RCC 7860 (cell line): ENCODE results near the gene CENPS.
"Not testable (repeated sequence)": the region's sequence is repeated elsewhere in the genome, so short reads cannot be mapped to it uniquely, and the experiment has no call there.

Experiments
- DNase-seq: peaks from one replicate; pipeline ENCODE4 v3.0.0-alpha.2; 2015; ENCODE audit warnings: low spot score
- FAIRE-seq: peaks from 2 replicates; lab custom pipeline; 2012; peaks lifted over from hg19 to GRCh38; lab: Jason Lieb, UNC

CENPS gene

DNA sequence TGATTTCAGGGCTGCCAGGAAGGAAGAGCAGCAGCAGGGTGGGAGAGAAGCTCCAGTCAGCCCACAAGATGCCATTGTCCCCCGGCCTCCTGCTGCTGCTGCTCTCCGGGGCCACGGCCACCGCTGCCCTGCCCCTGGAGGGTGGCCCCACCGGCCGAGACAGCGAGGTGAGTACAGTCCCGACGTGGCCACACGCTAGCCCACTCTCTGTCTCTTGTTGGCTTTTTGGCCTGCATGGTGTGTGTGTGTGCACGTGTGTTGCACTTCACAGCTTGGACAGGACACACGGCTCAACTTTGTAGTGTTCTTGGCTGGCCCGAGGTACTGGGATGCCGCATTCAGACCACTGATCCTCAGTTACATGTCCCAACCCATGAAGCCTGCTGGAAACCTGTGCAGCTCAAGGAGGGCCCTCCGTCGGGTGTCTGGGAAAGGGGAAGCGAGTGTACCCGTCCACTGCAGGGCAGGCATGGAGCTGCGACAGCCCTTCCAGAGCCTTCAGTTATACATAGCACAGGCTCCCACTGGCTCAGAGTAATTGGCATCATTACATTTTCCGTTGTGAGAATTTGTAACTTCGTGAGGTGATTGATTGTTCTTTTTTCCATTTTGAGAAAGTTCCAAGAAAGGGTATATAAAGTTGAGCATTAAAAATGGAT, 20.1 kb downstream of the CENPS start:
- DNase-seq (no peak), FAIRE-seq (no peak)

DNA sequence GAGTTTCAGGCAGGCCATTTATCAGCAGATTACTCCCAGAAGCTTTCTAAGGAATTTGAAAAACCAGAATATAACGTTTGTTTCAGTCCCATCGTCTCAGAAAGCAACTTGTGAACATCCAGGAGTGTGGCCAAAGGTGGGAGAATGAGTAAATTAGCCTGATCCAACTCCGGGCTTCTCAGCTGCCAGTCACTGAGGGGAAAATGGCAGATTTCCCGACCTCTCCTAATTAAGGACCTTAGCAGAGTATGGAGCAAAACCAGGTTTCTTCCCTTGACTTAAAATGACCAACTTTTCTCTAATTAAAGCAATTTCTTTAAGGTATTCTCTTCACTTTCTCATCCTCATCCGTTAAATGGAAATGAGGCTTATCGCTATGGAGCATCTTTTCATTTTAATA, 20.6 kb downstream of the CENPS start:
- DNase-seq (no peak), FAIRE-seq (no peak)

DNA sequence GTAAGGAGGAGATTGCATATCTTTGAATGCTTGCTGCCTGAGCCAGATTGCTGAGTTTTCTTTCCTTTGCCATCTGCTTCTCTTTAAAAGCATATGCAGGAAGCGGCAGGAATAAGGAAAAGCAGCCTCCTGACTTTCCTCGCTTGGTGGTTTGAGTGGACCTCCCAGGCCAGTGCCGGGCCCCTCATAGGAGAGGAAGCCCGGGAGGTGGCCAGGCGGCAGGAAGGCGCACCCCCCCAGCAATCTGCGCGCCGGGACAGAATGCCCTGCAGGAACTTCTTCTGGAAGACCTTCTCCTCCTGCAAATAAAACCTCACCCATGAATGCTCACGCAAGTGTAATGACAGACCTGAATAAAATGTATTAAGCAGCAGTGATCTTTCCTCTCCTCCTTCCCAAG, 21.1 kb downstream of the CENPS start:
- no peak for DNase-seq
- FAIRE-seq: no peak

DNA sequence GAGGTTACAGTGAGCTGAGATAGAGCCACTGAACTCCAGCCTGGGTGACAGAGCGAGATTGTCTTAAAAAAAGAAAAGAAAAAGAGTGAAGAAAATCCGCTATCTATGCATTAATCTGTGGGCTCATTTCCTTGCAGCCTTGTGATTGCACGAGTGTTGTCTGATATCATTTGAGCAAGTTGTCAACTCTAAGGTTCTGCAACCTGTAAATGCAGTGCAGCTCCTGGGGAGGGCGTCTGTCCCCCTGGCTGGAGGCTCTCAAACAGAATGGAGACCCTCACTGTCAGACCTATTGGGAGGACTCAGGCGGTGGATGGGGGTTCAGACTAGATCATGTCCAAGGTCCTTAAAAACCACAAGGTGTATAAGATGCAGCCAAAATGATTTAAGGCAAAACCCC, 25.8 kb downstream of the CENPS start:
- FAIRE-seq (no peak), DNase-seq (no peak)

DNA sequence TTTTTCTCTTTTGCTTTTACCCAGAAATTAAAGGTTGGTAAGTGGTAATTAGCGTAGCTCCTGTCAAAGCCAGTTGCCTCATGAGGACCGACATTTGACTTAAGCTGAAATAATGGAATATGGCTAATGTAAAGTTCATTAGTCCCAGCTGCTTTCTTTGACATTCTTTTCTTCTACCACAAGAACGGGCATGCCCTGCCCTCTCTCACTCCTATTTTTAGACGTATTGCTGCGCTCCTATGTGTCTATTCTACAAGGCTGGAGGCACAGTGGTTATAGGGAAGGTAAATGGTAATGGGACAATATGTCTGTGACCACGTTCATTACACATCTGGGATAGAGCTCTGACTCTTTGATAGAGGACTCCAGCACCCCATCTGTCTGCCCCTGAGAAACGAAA, 26.4 kb downstream of the CENPS start:
- FAIRE-seq (no peak), DNase-seq (no peak)

DNA sequence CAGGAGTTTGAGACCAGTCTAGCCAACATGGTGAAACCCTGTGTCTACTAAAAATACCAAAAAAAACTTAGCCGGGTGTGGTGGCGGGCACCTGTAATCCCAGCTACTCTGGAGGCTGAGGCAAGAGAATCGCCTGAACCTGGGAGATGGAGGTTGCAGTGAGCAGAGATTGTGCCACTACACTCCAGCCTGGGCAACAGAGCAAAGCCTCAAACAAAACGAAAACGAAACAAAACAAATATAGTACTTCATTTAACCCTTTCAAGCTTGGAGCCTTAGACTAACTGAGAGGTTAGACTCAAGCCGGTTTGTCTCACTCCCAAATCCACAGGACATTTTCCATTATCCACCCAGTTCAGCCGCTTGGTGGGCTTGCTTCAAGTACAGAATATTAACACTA, 27.2 kb downstream of the CENPS start:
- not testable (repeated sequence) for FAIRE-seq, DNase-seq

DNA sequence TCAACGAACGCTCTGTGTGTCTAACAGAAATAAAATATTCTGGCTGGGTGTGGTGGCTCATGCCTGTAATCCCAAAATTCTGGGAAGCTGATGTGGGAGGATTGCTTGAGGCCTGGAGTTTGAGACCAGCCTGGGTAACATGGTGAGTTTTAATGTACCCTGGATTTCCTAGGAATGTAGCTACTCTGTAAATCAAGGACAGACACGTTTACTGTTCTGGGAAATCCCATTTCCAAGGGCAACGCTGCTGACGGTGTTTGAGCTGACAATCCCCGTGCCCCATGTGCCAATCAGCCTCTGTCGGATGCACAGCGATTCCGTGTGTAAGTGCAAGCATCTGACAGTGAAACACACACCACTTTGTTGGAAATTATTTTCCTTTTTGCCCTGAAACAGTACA, 27.6 kb downstream of the CENPS start:
- DNase-seq (no peak), FAIRE-seq (no peak)

DNA sequence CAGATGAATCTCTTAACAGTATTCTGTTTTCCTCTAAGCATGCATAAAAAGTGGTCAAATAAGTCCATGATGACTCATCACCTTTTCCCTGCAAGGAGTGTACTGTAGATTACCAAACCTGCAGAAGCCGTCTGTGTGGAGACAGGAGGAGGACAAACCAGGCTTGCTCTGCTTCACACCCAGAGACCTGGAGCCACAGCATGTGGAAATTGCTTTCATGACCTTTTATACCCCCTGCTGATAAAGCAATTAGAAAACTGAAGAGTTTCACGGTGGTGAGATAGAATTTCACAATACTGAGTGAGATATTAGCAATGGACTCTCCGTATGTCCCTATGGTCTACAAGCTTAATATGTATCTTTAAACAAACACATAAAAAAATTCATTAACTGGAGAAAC, 29.0 kb downstream of the CENPS start:
- peak; percentile 94 for FAIRE-seq
- DNase-seq: peak; percentile 86

DNA sequence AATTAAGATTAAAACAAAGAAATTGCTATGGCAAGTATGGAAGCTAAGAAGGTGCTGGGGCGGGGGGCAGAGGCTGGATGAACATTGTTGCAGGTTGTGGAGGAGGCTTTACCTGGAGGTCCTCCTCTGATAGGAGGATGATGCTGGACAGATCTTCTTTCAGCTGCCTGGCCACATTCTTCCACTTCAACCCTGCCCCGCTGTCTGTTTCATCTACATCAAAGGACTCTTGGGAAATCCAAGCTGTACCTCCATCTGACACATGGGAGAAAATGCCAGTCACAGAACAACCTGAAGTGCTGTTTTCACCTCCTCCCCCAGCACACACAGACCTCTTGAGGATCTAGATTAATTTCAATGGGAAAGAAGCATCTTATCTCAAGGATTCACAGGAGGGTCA, 36.8 kb downstream of the CENPS start:
- DNase-seq (no peak), FAIRE-seq (no peak)

DNA sequence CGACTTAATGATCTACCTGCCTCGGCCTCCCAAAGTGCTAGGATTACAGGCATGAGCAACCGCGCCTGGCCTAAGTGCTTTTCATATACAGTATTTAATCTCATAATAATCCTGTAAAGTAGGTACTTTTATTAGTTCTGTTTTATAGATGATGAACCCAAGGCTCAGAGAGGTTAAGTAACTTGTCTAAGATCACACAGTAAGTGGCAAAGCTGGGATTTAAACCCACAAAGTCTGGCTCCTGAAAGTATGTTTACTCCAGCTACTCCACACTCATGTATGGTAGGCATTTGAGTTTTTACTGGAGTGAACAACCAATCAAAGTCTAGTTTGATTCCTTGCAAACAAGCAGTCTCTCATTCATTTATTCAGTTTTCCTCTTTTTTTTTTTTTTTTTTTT, 39.8 kb downstream of the CENPS start:
- FAIRE-seq: no peak
- no peak for DNase-seq

DNA sequence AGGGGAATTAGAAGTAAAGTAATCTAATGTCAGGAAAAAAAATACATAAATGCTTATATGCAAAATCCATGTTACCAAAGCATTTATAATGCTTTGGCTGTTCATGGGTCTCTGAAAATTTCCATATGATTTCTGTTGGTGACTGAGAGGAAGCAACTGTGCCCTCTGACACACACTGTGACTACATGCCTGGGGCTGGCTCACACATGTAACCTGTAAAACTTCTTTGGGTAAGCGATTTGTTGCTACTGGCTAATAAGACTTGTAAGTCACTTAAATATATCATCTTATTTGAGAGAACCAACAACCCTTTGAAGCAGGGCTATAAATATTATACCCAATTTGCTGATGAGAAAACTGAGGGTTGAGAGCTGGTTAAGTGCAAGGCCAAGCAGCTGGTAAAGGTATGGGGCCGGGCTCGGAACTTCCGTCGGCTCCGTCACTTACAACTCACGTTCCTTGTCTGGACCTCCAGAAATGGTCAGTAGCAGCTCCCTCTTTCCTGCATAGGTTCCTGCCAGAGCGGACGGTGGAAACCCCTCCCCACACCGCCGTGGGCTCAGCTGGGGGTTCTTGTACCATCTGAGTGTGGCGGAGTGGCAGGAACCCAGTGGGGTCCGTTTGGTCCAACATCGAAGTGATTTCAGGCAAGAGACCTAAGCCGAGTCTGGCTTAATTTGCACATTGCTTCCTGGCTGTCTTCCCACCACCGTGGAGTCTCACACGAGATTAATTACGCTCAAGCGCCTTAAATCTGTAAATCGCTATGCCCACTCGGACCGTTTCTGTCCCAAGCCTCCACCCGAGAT, 41.4 kb downstream of the CENPS start:
- DNase-seq (peak; percentile 16), FAIRE-seq (no peak)

DNA sequence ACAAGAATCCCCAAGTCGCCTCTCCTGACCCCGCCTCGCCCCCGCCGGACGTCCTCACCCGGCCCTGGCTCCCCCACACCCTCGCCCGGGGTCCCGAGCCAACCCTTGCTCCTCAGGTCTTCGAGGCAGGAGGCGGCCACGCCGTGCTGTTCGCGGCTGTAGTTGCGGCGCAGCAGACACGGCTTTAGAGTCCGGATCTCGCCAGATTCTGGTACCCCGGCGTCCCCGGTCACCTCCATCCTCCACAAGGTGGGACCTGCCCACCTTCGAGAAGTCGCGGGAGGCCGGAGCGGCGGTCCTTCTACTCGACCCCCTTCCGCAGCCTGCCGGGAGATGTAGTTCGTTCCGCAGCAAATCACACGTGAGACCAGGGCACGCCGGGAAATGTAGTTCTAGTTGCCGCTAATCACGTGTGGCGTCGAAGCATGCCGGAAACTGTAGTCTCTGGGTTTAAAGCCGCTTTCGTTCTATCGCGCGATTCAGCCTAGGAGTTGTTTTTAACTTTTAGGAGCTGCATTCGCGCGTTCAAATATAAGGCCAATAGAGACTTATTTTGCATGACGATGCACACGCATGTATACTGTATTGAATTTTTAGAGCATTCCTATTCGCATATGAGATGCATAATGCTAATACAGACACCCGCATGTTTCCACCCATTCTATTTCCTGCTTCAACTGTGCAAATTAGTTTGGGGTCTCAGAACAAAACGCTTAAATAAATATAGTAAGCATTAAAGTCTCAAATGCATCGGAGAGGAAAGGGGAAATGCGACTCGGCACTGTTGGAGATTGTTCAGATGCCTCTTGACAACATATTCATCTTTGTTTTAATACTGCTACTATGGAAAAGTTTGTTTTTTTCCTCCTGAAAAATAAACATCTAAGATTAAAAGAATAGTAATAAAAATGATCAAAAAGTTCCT, 42.2 kb downstream of the CENPS start, which contains the start of gene DFFA:
DFFA (minus strand) TSS at position 310 of the 925 bp plus-strand sequence; CDS start at position 239, 71 bp downstream.
- DNase-seq: peak; percentile 92
- peak; percentile 80 for FAIRE-seq

DNA sequence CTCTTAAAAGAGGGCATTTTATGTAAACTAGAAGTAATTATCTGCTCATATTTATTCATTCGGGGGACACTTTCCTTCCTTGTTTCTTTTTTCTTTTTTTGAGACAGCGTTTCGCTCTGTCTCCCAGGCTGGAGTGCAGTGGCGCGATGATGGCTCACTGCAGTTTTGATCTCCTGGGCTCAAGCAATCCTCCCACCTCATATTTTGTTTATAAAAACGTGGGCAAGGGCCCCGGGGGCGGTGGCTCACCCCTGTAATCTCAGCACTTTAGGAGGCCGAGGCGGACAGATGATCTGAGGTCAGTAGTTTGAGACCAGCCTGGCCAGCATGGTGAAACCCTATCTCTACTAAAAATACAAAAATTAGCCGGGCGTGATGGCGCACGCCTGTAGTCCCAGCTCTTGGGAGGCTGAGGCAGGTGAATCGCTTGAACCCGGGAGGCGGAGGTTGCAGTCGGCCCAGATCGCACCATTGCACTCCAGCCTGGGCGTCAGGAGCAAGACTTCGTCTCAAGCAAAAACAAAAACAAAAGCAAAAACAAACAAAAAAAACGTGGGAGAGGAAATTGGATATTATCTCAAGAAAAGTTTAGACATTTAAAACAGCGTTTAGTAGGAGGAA, 43.0 kb downstream of the CENPS start:
- DNase-seq (no peak), FAIRE-seq (no peak)

DNA sequence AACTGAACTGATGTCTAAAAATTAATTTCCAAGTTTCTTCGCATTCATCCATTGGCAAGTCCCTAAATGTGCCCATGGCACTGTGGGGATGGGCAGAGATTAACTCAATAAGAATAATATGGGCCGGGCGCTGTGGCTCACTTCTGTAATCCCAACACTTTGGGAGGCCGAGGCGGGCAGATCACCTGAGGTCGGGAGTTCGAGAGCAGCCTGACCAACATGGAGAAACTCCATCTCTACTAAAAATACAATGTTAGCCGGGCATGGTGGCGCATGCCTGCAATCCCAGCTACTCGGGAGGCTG, 44.0 kb downstream of the CENPS start:
- FAIRE-seq: not testable (repeated sequence)

DNA sequence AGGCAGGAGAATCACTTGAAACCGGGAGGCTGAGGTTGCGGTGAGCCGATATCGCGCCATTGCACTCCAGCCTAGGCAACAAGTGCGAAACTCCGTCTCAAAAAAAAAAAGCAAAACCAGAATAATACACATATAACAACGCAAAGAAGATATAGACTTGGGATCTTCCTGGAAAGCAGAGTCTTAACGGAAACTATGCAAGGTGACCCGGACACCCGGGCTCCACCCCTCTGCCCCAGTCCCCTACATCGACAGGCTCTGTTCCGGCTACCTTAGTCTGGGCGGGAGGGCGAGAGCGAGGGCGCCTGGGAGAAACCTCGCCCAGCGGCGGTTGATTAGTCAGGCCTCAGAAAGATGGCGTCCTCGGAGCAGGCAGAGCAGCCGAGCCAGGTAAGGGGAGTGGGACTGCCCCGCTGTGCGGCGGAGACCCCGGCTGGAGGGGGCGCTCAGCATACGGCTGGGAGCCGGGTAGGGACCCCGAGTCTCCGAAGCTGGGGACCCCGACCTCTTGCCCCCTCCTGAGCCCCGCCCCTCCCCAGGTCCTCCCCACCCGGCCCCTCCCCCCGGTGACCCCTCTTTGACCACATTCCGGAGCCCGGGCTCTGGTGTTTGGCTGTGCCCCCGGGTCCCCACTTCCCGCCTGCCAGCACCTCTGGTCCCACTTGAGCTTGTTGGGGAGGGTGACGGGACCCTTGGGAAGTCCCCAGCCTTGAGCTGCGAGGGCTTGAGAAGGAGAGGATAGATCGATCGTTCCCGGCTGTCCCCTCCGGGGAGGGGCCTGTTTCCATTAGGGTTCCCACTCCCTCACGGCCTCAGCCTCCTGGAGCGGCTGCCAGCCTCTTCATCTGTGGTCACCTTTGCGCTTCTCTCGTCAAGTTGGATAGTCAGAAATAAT, 44.6 kb downstream of the CENPS start, which contains the start of gene PEX14:
PEX14 (plus strand) TSS at position 338 of the 895 bp plus-strand sequence; CDS start at position 355, 17 bp downstream.
- FAIRE-seq: peak; percentile 17
- DNase-seq: peak; percentile 80

More for the DNA sequence above, 44.0 kb downstream of the CENPS start:
- not testable (repeated sequence) for DNase-seq

DNA sequence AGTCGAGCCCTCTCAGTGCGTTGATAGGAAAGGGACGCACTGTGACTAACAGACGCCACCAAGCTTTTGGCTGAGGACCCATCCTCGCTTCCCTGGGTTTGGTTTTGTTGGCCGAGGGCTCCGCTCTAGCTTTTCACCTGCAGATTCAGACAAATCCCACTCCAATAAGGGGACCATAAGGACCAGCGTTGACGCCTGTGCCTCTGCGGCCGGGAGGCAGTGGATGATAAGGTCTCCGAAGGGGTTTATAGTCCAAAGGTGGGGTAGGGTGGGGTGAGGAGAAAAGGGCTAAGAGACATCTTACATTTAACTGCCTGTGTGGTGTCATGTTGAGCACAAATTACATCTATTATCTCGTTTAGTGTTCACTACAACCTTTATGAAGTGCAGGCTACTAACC, 45.3 kb downstream of the CENPS start:
- no peak for DNase-seq
- FAIRE-seq: no peak

DNA sequence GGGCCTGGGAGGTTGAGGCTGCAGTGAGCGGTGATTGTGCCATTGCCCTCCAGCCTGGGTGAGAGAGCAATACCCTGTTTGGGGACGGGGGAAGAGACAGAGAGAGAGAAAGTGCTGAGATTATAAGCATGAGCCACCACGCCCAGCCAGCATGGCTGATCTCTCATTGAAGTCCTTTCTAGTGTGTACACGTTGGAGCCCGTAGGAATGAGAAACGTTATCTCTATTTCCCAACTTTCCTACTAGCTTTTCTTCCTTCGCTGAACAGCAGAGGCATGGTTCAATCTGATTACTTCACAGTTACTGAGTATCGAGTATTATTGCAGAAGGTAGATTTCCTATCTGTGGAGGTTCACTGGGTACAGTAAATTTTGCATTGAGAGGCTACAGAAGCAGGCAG, 49.1 kb downstream of the CENPS start:
- DNase-seq (no peak), FAIRE-seq (no peak)

DNA sequence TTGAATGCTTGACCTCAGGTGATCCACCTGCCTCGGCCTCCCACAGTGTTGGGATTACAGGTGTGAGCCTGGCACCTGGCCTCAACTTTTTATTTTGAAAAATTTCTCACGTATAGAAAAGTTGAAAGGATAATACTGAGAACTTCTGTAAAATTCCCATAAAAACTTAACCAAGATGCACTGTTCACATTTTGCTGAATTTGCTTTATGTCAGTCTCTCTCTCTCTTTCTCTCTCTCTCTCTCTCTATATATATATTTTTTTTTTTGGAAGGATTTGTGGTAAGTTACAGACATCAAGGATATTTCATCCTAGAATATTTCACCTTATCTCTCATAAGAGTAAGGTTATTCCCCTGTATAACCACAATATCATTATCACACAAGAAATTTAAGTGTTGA, 50.4 kb downstream of the CENPS start:
- DNase-seq (no peak), FAIRE-seq (no peak)

DNA sequence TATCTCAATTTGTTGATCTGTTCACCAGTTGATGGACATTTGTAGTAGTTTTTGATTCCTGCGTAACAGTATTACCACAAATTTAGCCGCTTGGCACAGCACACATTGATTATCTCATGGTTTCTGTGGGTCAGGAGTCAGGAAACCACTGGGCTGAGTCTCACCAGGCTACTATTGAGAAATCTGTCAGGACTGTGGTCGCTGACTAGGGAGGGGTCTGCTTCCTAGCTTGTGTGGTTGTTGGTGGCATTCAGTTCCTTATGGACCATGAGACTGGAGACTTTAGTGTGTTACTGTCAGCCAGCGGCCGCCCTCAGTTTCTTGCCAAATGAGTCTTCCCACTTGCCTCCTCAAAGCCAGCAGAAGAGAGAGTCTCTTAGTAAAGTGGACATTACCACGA, 54.3 kb downstream of the CENPS start:
- DNase-seq: no peak
- no peak for FAIRE-seq
